Activated T-helper 17 cell treated with anti-CD3 and anti-CD28 coated beads, Interleukin-2, amount 50 U/mL, for 72 hours (primary cell): Measurements from ENCODE around the gene POMP. TPM values are rescaled to one million over a fixed set of nuclear protein-coding genes. Genes with fewer than 3 reads are reported as not detected.
A peak's percentile ranks its signal among the peaks of the same experiment; 100 is the strongest.

ENCODE experiments used
- ATAC-seq: fragments of 150-1000 bp; cut with Tn5 transposase; replicated peaks from 2 replicates; pipeline ENCODE4 v1.10.0; 2021; ENCODE audit warnings: mild to moderate bottlenecking, moderate library complexity
- H3K27ac Mint-ChIP-seq: one replicate; pipeline ENCODE4 v1.8.0; 2022; ENCODE audit warnings: mixed read lengths
- H3K27me3 Mint-ChIP-seq: one replicate; pipeline ENCODE4 v1.8.0; 2022; ENCODE audit warnings: mixed read lengths
- H3K36me3 Mint-ChIP-seq: one replicate; pipeline ENCODE4 v1.8.0; 2022; ENCODE audit warnings: low read depth, mild to moderate bottlenecking, mixed read lengths
- H3K4me1 Mint-ChIP-seq: one replicate; pipeline ENCODE4 v1.8.0; 2022; ENCODE audit warnings: mixed read lengths
- H3K4me3 Mint-ChIP-seq: one replicate; pipeline ENCODE4 v1.8.0; 2022; ENCODE audit warnings: mild to moderate bottlenecking, mixed read lengths
- H3K9me3 Mint-ChIP-seq: one replicate; pipeline ENCODE4 v1.8.0; 2022; ENCODE audit warnings: mixed read lengths
- total RNA-seq, 2 donors: library from RNA; stranded (reverse); gene quantifications; one replicate each; pipeline ENCODE4 v1.2.3, GENCODE V29; 2022

POMP gene, protein sequence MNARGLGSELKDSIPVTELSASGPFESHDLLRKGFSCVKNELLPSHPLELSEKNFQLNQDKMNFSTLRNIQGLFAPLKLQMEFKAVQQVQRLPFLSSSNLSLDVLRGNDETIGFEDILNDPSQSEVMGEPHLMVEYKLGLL
- total RNA-seq, result 100 to 1,000 TPM in 1 of 2 donors, 10 to 100 TPM in 1; 71.3 to 101 TPM

DNA sequence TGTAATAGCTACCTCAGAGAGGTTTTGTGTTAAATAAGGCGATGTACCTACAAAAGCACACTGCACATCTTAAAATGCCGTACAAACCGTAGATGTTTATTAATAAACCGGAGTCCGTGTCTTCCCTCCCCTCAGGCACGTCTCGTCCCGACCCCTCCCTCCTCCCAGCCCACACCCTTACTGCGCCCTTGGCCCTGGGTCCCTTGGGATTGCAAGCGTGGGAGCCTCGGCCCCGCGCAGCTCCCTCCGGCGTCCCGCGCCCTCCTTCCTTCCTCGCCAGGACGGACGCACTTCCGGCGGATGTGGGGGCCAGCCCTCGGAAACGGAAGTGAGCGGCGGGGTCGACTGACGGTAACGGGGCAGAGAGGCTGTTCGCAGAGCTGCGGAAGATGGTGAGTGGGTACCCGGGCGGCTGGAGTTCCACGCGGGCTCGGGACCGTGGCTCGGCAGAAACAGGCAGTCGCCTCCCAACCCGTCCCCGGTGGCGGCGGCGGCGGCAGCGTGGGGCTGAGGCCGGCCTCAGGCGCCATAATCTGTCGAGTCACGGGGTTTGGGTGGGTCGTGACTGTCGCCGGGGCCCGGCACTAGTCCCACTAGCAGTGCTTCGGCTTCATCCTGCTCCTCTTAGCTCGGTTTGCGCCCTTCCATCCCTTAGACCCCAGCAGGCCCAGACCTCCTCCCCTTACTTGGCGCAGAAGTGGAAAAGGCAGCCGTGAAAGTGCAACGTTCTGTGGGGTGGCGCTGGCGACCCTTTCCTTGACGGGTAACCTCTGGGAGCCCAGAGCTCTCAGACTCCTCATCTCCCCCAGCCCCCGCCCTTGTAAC, at the start of gene POMP:
POMP (plus strand) TSS at position 335 of the 825 bp plus-strand sequence; CDS start at position 390, 55 bp downstream.
- peak; percentile 96 for ATAC-seq
- Mint-ChIP-seq H3K27ac (peak within 1 kb of the TSS; percentile 98), H3K4me3 (peak within 1 kb of the TSS; percentile 83), H3K4me1 (peaks cover 48% of the 10 kb centered on the region), H3K9me3 (no peaks in the 10 kb centered on the region), H3K36me3 (peaks cover 67% of the 10 kb centered on the region), H3K27me3 (no peaks in the 10 kb centered on the region)

DNA sequence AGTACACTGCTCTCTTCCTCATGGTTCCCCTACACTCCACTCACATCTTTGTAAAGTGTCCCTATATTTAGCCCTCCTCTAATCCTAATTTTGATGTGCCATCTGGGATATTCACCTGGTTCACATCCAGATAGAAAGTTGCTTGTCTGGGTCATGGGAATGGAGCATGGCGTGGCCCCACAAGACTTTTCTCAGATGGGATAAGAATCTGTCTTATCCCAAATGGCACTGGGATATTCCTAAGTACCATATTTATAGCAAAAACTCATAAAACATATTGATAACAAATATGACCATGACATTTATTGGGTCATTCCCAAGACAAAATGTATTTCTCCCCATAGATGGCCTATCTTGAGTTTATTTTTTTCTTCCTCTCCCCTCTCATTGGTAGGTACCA, 49.5 kb upstream of the POMP start:
- no peak for ATAC-seq
- H3K27ac Mint-ChIP-seq, result peak overlapping the region; percentile 20
- peaks cover 31% of the 10 kb centered on the region for H3K4me1 Mint-ChIP-seq
- H3K36me3 Mint-ChIP-seq, result no peaks in the 10 kb centered on the region
- no peak overlapping the region for H3K4me3 Mint-ChIP-seq
- H3K27me3 Mint-ChIP-seq, result no peaks in the 10 kb centered on the region
- no peaks in the 10 kb centered on the region for H3K9me3 Mint-ChIP-seq

DNA sequence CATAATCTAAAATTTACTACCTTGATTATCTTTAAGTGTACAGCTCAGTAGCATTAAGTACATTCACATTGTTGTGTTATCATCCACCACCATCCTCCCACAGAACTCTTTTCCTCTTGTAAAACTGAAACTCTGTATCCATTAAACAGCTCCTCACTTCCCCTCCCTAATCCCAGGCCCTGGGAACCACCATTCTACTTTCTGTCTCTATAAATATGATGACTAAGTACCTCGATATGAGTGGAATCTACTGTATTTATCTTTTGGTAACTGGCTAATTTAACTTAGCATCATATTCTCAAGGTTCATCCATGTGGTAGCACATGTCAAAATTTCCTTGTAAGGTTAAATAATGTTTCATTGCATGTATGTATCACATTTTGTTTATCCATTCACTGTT, 49.0 kb upstream of the POMP start:
- H3K27me3 Mint-ChIP-seq, result no peaks in the 10 kb centered on the region
- no peak overlapping the region for H3K4me3 Mint-ChIP-seq
- H3K4me1 Mint-ChIP-seq, result peaks cover 31% of the 10 kb centered on the region
- no peaks in the 10 kb centered on the region for H3K9me3 Mint-ChIP-seq
- no peaks in the 10 kb centered on the region for H3K36me3 Mint-ChIP-seq
- H3K27ac Mint-ChIP-seq, result peak overlapping the region; percentile 20
- ATAC-seq, result no peak

DNA sequence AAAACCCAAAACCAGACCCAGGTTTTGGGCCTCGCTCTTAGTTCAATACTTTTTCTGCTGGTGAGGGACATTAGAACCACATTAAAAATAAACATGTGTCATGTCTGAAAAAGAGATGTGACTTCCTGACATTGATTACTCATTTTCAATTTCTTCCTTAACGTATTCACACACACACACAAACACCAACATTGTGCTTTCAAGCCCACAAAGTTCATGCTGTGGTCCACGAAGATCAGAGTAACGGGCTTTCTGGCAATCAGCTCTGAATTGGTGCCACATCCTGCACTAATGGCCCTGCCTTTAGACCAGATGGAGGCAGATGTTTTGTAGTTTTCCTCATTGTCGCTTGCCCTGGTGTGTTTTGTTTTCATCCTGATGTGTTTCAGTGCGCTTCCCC, 47.9 kb upstream of the POMP start:
- H3K27me3 Mint-ChIP-seq, result no peaks in the 10 kb centered on the region
- no peaks in the 10 kb centered on the region for H3K36me3 Mint-ChIP-seq
- peak overlapping the region; percentile 46 for H3K27ac Mint-ChIP-seq
- peak overlapping the region; percentile 69 for H3K4me3 Mint-ChIP-seq
- ATAC-seq, result peak; percentile 70
- H3K9me3 Mint-ChIP-seq, result no peaks in the 10 kb centered on the region
- peaks cover 31% of the 10 kb centered on the region for H3K4me1 Mint-ChIP-seq

DNA sequence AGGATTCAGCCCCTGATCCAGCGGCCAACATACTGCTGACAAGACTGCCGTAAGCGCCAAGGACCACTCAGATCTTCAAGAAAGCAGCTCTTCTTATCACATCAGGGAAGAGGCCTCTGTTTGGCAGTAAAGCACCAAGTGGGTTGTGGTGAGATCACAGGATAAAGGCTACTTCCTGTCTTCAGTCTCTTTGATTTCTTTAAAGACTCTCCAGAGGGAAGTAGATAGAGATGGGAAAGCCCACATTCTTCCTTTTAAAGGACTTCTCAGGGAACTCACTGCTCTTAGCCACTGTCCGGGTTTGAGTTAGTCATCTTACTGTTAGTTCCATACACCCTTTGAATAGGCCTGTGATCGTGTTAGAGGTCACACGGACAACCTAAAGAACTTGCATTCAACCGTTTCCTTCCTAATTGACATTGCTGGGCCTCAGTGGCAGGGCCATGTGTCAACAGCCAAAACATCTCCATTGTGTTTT, 47.2 kb upstream of the POMP start:
- Mint-ChIP-seq H3K4me1 (peaks cover 31% of the 10 kb centered on the region), H3K36me3 (no peaks in the 10 kb centered on the region), H3K9me3 (no peaks in the 10 kb centered on the region), H3K4me3 (peak overlapping the region; percentile 69), H3K27ac (peak overlapping the region; percentile 46), H3K27me3 (no peaks in the 10 kb centered on the region)
- peak; percentile 70 for ATAC-seq

DNA sequence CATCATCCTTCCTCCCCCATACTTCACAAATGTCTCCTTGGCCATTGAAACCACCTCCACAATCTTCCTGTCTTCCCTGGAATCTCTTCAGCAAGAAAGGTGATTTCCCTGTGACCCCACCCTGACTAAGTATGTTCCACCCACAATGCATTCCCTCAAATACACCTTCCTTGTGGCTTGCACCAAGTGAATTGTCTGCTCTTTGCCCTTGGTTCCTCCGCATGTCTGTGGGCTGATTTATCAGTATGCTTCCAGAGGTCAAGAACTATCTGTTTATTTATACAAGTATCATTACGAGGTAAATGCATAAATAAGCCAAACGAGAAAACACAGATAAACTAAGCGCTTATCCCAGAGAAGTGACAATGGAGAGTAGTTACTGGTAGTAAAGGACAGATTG, 45.4 kb upstream of the POMP start:
- ATAC-seq, result no peak
- Mint-ChIP-seq H3K4me1 (peaks cover 31% of the 10 kb centered on the region), H3K27ac (no peak overlapping the region), H3K27me3 (no peaks in the 10 kb centered on the region), H3K4me3 (no peak overlapping the region), H3K36me3 (no peaks in the 10 kb centered on the region), H3K9me3 (no peaks in the 10 kb centered on the region)

DNA sequence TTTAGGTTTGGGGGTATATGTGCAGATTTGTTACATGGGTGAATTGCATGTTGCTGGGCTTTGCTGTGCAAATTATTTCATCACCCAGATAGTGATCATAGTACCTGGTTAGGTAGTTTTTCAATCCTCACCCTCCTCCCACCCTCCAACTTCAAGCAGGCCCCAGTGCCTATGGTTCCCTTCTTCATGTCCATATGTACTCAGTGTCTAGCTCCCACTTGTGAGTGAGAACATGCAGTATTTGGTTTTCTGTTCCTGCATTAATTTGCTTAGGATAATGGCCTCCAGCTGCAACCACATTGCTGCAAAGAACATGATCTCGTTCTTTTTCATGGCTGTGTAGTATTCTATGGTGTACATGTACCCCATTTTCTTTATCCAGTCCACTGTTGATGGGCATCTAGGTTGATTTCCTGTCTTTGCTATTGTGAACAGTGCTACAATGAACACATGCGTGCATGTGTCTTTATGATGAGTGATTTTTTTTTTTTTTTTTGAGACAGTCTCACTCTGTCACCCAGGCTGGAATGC, 42.9 kb upstream of the POMP start:
- no peaks in the 10 kb centered on the region for H3K27me3 Mint-ChIP-seq
- H3K4me3 Mint-ChIP-seq, result no peak overlapping the region
- H3K9me3 Mint-ChIP-seq, result no peaks in the 10 kb centered on the region
- H3K36me3 Mint-ChIP-seq, result no peaks in the 10 kb centered on the region
- no peak for ATAC-seq
- no peak overlapping the region for H3K27ac Mint-ChIP-seq
- peaks cover 25% of the 10 kb centered on the region for H3K4me1 Mint-ChIP-seq

DNA sequence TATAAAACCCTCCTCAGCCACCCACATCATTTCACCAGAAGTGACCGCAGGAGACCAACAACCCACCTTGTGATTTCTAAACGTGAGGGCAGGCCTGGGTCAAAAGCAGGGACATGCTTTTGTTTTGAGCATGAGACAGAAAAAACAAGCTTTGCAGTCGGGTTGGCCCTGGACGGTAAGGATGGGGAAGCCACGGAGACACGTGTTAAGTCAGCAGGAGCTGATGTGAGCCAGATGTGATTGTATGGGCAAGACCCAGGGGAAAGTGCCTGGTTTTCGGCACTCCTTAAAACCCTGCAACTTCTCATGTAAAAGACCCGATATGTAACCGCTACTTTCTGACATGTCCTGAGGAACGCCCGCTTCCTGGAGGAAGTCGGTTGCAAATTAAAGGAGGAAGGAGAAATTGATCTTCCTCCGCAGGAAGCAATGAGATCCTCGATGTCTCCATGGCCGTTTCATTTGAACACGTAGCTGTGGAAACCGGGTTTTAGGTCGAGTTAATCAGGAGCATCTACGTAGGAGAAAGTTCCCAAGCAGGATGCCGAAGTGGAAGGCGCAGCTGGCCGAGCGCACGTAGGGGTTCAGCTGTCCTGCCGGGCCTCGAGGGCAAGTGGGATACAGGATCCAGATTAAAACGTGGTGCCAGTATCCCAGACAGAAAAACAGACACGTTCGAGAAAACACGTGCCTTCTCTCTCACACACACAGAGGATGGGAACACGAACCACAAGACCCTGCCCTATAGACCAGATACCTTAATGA, 40.5 kb upstream of the POMP start:
- H3K36me3 Mint-ChIP-seq, result no peaks in the 10 kb centered on the region
- no peak overlapping the region for H3K27ac Mint-ChIP-seq
- no peaks in the 10 kb centered on the region for H3K9me3 Mint-ChIP-seq
- H3K4me3 Mint-ChIP-seq, result no peak overlapping the region
- no peak for ATAC-seq
- H3K4me1 Mint-ChIP-seq, result peaks cover 3% of the 10 kb centered on the region
- H3K27me3 Mint-ChIP-seq, result no peaks in the 10 kb centered on the region

DNA sequence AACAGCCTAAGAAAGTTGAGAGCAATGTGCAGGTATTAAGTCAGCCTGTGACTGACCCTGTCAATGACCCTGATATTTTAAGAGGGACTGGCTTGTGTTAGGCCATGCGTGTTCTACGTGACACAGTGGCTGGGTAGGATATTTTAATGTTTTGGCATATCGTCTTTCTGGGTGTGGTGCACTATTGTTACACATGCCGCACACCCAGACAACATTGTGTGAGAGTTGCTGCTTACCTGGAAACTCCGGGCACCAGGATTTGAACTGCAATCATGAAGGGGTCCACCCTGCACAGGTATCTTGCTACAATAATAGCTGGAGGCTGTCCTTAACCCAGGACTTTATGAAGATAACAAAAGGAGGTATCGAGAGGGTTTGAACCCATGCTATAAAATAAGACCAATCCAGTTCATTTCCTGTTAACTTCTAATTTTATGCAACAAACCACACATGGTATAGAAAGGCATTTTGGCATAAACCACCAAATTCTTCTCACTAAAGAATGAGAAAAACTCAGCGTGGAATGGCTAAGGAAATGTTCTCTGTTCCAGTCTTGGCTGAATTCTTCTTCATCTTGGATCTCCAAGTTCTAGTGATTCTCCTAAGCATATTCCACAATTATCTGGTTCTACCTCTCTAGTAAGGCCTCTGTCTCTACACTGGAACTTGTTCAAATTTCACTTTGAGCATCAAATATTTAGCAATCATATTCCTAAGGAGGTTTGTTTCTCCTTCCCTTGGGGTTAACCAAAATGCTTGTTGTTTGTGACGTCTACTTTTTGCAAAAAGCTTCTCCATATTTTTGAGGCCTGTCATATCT, 38.7 kb upstream of the POMP start:
- Mint-ChIP-seq H3K4me1 (peaks cover 5% of the 10 kb centered on the region), H3K36me3 (no peaks in the 10 kb centered on the region), H3K27me3 (no peaks in the 10 kb centered on the region), H3K27ac (no peak overlapping the region), H3K9me3 (no peaks in the 10 kb centered on the region), H3K4me3 (no peak overlapping the region)
- no peak for ATAC-seq

DNA sequence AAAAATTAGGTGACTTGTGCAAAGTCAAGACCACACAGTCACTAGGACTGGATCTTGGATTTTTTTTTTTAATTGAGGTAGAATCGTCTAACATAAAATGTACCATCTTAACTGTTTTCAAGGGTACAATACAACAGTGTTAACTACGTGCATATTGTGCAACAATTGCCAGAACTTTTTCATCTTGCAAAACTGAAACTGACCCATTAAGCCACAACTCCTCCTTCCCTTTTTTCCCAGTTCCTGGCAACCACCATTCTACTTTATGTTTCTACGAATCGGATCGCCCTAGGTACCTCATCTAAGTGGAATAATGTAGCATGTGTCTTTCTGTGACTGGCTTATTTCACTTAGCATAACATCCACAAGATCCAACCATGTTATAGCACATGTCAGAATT, 37.5 kb upstream of the POMP start:
- no peak overlapping the region for H3K4me3 Mint-ChIP-seq
- peaks cover 5% of the 10 kb centered on the region for H3K4me1 Mint-ChIP-seq
- H3K27ac Mint-ChIP-seq, result no peak overlapping the region

DNA sequence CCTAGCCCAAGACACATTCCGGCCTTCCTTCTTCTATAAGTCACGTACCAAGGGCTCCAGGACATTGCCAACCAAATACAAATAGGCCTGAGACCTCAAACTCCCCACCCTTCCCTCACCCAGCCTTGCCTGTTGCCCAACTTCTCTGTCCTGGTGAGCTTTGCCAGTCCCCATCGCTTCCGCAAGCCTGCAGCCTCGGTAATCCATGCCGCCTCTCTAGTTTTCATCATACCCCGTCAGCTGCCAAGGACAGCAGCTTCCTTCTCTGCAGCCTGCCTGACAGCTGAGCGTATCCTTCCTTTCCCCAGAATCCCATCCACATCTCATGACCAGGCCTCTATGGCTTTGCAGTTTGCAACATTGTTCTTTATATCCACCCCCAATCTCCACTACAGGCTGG, 36.6 kb upstream of the POMP start:
- H3K4me3 Mint-ChIP-seq, result no peak overlapping the region

More for the DNA sequence above, 37.5 kb upstream of the POMP start:
- no peaks in the 10 kb centered on the region for H3K9me3 Mint-ChIP-seq
- ATAC-seq, result no peak
- H3K36me3 Mint-ChIP-seq, result no peaks in the 10 kb centered on the region
- H3K27me3 Mint-ChIP-seq, result no peaks in the 10 kb centered on the region

DNA sequence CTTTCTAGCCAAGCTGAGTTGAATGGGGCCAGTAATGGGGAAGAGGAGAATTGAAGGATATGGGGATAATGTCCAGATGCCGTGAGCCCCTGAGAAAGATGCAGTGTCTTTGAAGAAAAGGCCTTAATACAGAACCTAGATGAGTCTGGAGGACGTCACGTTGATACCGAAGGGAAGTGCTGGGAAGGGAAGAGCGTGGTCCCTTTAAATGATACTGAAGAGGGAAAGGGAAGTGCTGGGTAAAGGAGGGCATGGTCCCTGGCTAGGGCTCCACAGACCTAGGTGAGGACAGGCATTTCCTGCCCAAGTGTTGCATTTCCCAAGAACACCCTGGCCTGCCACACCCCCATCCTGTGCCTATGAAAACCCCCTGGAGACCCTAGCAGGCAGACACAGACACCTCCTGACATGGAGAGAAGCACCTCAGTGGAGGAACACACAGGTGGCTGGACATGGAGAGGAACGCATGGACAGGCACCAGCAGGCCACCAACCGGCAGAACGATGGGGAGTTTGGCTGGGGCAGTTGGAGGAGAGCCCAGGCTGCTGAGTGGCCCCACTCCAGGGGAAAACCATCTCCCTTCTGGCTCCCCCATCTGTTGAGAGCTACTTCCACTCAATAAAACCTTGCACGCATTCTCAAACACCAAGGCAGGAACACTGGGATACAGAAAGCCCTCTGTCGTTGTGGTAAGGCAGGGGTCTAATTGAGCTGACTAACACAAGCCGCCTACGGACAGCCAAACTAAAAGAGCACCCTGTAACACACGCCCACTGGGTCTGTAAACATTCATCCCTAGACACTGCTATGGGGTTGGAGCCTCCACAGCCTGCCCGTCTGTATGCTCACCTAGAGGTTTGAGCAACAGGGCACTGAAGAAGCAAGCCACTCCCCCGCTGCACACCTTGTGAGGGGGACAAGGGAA, 34.9 kb upstream of the POMP start:
- H3K9me3 Mint-ChIP-seq, result no peaks in the 10 kb centered on the region
- H3K4me1 Mint-ChIP-seq, result peaks cover 5% of the 10 kb centered on the region
- no peak overlapping the region for H3K27ac Mint-ChIP-seq
- H3K4me3 Mint-ChIP-seq, result no peak overlapping the region
- no peak for ATAC-seq
- no peaks in the 10 kb centered on the region for H3K27me3 Mint-ChIP-seq
- H3K36me3 Mint-ChIP-seq, result no peaks in the 10 kb centered on the region

More for the DNA sequence above, 36.6 kb upstream of the POMP start:
- ATAC-seq, result no peak
- H3K27me3 Mint-ChIP-seq, result no peaks in the 10 kb centered on the region
- no peaks in the 10 kb centered on the region for H3K9me3 Mint-ChIP-seq
- H3K27ac Mint-ChIP-seq, result no peak overlapping the region
- peaks cover 5% of the 10 kb centered on the region for H3K4me1 Mint-ChIP-seq
- H3K36me3 Mint-ChIP-seq, result no peaks in the 10 kb centered on the region
